ENCODE data around the gene STON2.

Gene STON2

GRCh38 chr14:81302638-81303037 lies 97.5 kb downstream of the STON2 start:
- TF ChIP-seq SUZ12 (IDR thresholded peaks at IDR 0.05; ENCODE audit: extremely low read depth, insufficient read depth, insufficient read length): no peak
- TF ChIP-seq ZNF274 (IDR thresholded peaks at IDR 0.05; ENCODE audit: low read depth, low read length): no peak
- no peak for TF ChIP-seq YY1 (IDR thresholded peaks at IDR 0.05; ENCODE audit: insufficient read depth, insufficient read length)
- Histone ChIP-seq H3K4me3 (ENCODE audit: insufficient read length, low read depth) (no peak overlapping the region), H3K36me3 (ENCODE audit: insufficient read depth, insufficient read length, low read length) (peaks cover 6% of the 10 kb centered on the region), H3K4me1 (ENCODE audit: insufficient read depth, insufficient read length) (no peaks in the 10 kb centered on the region), H3K9me3 (ENCODE audit: insufficient read depth, low read length) (no peaks in the 10 kb centered on the region), H3K27me3 (ENCODE audit: insufficient read depth, insufficient read length) (no peaks in the 10 kb centered on the region), H3K9ac (ENCODE audit: insufficient read length, low read depth) (no peak overlapping the region)
- no peak for DNase-seq (ENCODE audit: low read depth, low spot score)

- Histone ChIP-seq H3K9me3 (ENCODE audit: insufficient read depth, low read length) (no peaks in the 10 kb centered on the region), H3K27me3 (ENCODE audit: insufficient read depth, insufficient read length) (no peaks in the 10 kb centered on the region), H3K9ac (ENCODE audit: insufficient read length, low read depth) (no peak overlapping the region), H3K36me3 (ENCODE audit: insufficient read depth, insufficient read length, low read length) (peaks cover 6% of the 10 kb centered on the region), H3K4me1 (ENCODE audit: insufficient read depth, insufficient read length) (no peaks in the 10 kb centered on the region), H3K4me3 (ENCODE audit: insufficient read length, low read depth) (no peak overlapping the region)
- DNase-seq (ENCODE audit: low read depth, low spot score): no peak
- TF ChIP-seq SUZ12 (IDR thresholded peaks at IDR 0.05; ENCODE audit: extremely low read depth, insufficient read depth, insufficient read length) (no peak), YY1 (IDR thresholded peaks at IDR 0.05; ENCODE audit: insufficient read depth, insufficient read length) (no peak), ZNF274 (IDR thresholded peaks at IDR 0.05; ENCODE audit: low read depth, low read length) (no peak)
These were observed 98.3 kb downstream of the STON2 start for GRCh38 chr14:81301813-81302212.

GRCh38 chr14:81301371-81301770 lies 98.8 kb downstream of the STON2 start:
- TF ChIP-seq YY1 (IDR thresholded peaks at IDR 0.05; ENCODE audit: insufficient read depth, insufficient read length) (no peak), SUZ12 (IDR thresholded peaks at IDR 0.05; ENCODE audit: extremely low read depth, insufficient read depth, insufficient read length) (no peak), ZNF274 (IDR thresholded peaks at IDR 0.05; ENCODE audit: low read depth, low read length) (no peak)
- no peaks in the 10 kb centered on the region for H3K9me3 ChIP-seq (ENCODE audit: insufficient read depth, low read length)
- DNase-seq (ENCODE audit: low read depth, low spot score): no peak
- no peak overlapping the region for H3K4me3 ChIP-seq (ENCODE audit: insufficient read length, low read depth)
- no peak overlapping the region for H3K9ac ChIP-seq (ENCODE audit: insufficient read length, low read depth)
- H3K4me1 ChIP-seq (ENCODE audit: insufficient read depth, insufficient read length): no peaks in the 10 kb centered on the region
- H3K27me3 ChIP-seq (ENCODE audit: insufficient read depth, insufficient read length): no peaks in the 10 kb centered on the region
- H3K36me3 ChIP-seq (ENCODE audit: insufficient read depth, insufficient read length, low read length): peaks cover 4% of the 10 kb centered on the region

- Histone ChIP-seq H3K9me3 (ENCODE audit: insufficient read depth, low read length) (no peaks in the 10 kb centered on the region), H3K9ac (ENCODE audit: insufficient read length, low read depth) (no peak overlapping the region), H3K4me1 (ENCODE audit: insufficient read depth, insufficient read length) (no peaks in the 10 kb centered on the region), H3K36me3 (ENCODE audit: insufficient read depth, insufficient read length, low read length) (peaks cover 3% of the 10 kb centered on the region), H3K27me3 (ENCODE audit: insufficient read depth, insufficient read length) (no peaks in the 10 kb centered on the region), H3K4me3 (ENCODE audit: insufficient read length, low read depth) (no peak overlapping the region)
- no peak for DNase-seq (ENCODE audit: low read depth, low spot score)
- TF ChIP-seq SUZ12 (IDR thresholded peaks at IDR 0.05; ENCODE audit: extremely low read depth, insufficient read depth, insufficient read length) (no peak), YY1 (IDR thresholded peaks at IDR 0.05; ENCODE audit: insufficient read depth, insufficient read length) (no peak), ZNF274 (IDR thresholded peaks at IDR 0.05; ENCODE audit: low read depth, low read length) (no peak)
These were observed 101.2 kb downstream of the STON2 start for GRCh38 chr14:81298911-81299310.

GRCh38 chr14:81298122-81298521 lies 102.0 kb downstream of the STON2 start:
- Histone ChIP-seq H3K4me3 (ENCODE audit: insufficient read length, low read depth) (no peak overlapping the region), H3K36me3 (ENCODE audit: insufficient read depth, insufficient read length, low read length) (peaks cover 1% of the 10 kb centered on the region), H3K9me3 (ENCODE audit: insufficient read depth, low read length) (no peaks in the 10 kb centered on the region), H3K4me1 (ENCODE audit: insufficient read depth, insufficient read length) (no peaks in the 10 kb centered on the region), H3K9ac (ENCODE audit: insufficient read length, low read depth) (no peak overlapping the region), H3K27me3 (ENCODE audit: insufficient read depth, insufficient read length) (no peaks in the 10 kb centered on the region)
- DNase-seq (ENCODE audit: low read depth, low spot score): no peak
- no peak for TF ChIP-seq ZNF274 (IDR thresholded peaks at IDR 0.05; ENCODE audit: low read depth, low read length)
- TF ChIP-seq YY1 (IDR thresholded peaks at IDR 0.05; ENCODE audit: insufficient read depth, insufficient read length): no peak
- no peak for TF ChIP-seq SUZ12 (IDR thresholded peaks at IDR 0.05; ENCODE audit: extremely low read depth, insufficient read depth, insufficient read length)

GRCh38 chr14:81295958-81296923 lies 103.9 kb downstream of the STON2 start:
- DNase-seq (ENCODE audit: low read depth, low spot score): no peak
- no peaks in the 10 kb centered on the region for H3K27me3 ChIP-seq (ENCODE audit: insufficient read depth, insufficient read length)
- TF ChIP-seq YY1 (IDR thresholded peaks at IDR 0.05; ENCODE audit: insufficient read depth, insufficient read length): no peak
- peaks cover 1% of the 10 kb centered on the region; the same call in 1 of the 2 replicates for H3K9me3 ChIP-seq (ENCODE audit: insufficient read depth, low read length)
- H3K36me3 ChIP-seq (ENCODE audit: insufficient read depth, insufficient read length, low read length): no peaks in the 10 kb centered on the region
- no peaks in the 10 kb centered on the region for H3K4me1 ChIP-seq (ENCODE audit: insufficient read depth, insufficient read length)
- no peak overlapping the region for H3K9ac ChIP-seq (ENCODE audit: insufficient read length, low read depth)
- H3K4me3 ChIP-seq (ENCODE audit: insufficient read length, low read depth): no peak overlapping the region

- peaks cover 7% of the 10 kb centered on the region for H3K36me3 ChIP-seq (ENCODE audit: insufficient read depth, insufficient read length, low read length)
- no peaks in the 10 kb centered on the region for H3K4me1 ChIP-seq (ENCODE audit: insufficient read depth, insufficient read length)
- no peaks in the 10 kb centered on the region for H3K27me3 ChIP-seq (ENCODE audit: insufficient read depth, insufficient read length)
- H3K4me3 ChIP-seq (ENCODE audit: insufficient read length, low read depth): no peak overlapping the region
- no peak overlapping the region for H3K9ac ChIP-seq (ENCODE audit: insufficient read length, low read depth)
- DNase-seq (ENCODE audit: low read depth, low spot score): no peak
- TF ChIP-seq SUZ12 (IDR thresholded peaks at IDR 0.05; ENCODE audit: extremely low read depth, insufficient read depth, insufficient read length) (no peak), YY1 (IDR thresholded peaks at IDR 0.05; ENCODE audit: insufficient read depth, insufficient read length) (no peak), ZNF274 (IDR thresholded peaks at IDR 0.05; ENCODE audit: low read depth, low read length) (no peak)
- H3K9me3 ChIP-seq (ENCODE audit: insufficient read depth, low read length): peaks cover 23% of the 10 kb centered on the region
These were observed 110.6 kb downstream of the STON2 start for GRCh38 chr14:81289516-81289915.

Measured in NT2/D1 (cell line).